ENCODE measurements around the gene EPB41L4B. TPM values are rescaled to one million over a fixed set of nuclear protein-coding genes. Genes with fewer than 3 reads are reported as not detected.
A peak's percentile ranks its signal among the peaks of the same experiment; 100 is the strongest.

The EPB41L4B gene
- total and polyA plus RNA-seq, 2 of the 13 experiments (the other 11 are each of a cell fraction or from before 2014, with no cell fraction given) = 17.6 to 22.1 TPM

- TF ChIP-seq KLF16 (CRISPR knock-in tag; IDR thresholded peaks at IDR 0.05) (peak in 1 of 2 experiments; percentile 9; a peak in 1 of 4 replicates), ZNF788 (CRISPR knock-in tag; IDR thresholded peaks at IDR 0.05; ENCODE audit: borderline replicate concordance) (peak; percentile 47; the same call in 1 of the 2 replicates), NAIF1 (CRISPR knock-in tag; IDR thresholded peaks at IDR 0.05; ENCODE audit: borderline replicate concordance) (no peak), NFRKB (IDR thresholded peaks at IDR 0.05) (no peak), POLR2AphosphoS5 (IDR thresholded peaks at IDR 0.05; ENCODE audit: low read depth, low read length) (no peak), PITX1 (CRISPR knock-in tag; IDR thresholded peaks at IDR 0.05) (0 out of 2 replicates have a peak, but pooled peaks have one; percentile 16), RCOR2 (CRISPR knock-in tag; IDR thresholded peaks at IDR 0.05) (0 out of 2 replicates have a peak, but pooled peaks have one; percentile 31), ZNF558 (CRISPR knock-in tag; IDR thresholded peaks at IDR 0.05; ENCODE audit: borderline replicate concordance) (no peak), ZFP90 (CRISPR knock-in tag; IDR thresholded peaks at IDR 0.05; ENCODE audit: borderline replicate concordance) (no peak), MAFG (CRISPR knock-in tag; IDR thresholded peaks at IDR 0.05) (no peak), SKIL (CRISPR knock-in tag; IDR thresholded peaks at IDR 0.05; ENCODE audit: borderline replicate concordance) (peak; percentile 66; the same call in 1 of the 2 replicates), ZNF230 (CRISPR knock-in tag; IDR thresholded peaks at IDR 0.05) (no peak), NFYB (CRISPR knock-in tag; IDR thresholded peaks at IDR 0.05) (no peak), ZNF446 (CRISPR knock-in tag; IDR thresholded peaks at IDR 0.05) (no peak), ZNF451 (CRISPR knock-in tag; IDR thresholded peaks at IDR 0.05) (peak; percentile 70; the same call in 1 of the 2 replicates), ZNF275 (CRISPR knock-in tag; IDR thresholded peaks at IDR 0.05; ENCODE audit: borderline replicate concordance) (no peak), KMT2A (CRISPR knock-in tag; IDR thresholded peaks at IDR 0.05) (no peak), SPEN (CRISPR knock-in tag; IDR thresholded peaks at IDR 0.05; ENCODE audit: low read depth) (peak; percentile 72; the same call in 1 of the 2 replicates), ZNF720 (CRISPR knock-in tag; IDR thresholded peaks at IDR 0.05) (no peak), HOXA3 (CRISPR knock-in tag; IDR thresholded peaks at IDR 0.05) (peak; percentile 74), ZNF264 (CRISPR knock-in tag; IDR thresholded peaks at IDR 0.05) (no peak), ZNF224 (CRISPR knock-in tag; IDR thresholded peaks at IDR 0.05) (no peak), DMAP1 (CRISPR knock-in tag; IDR thresholded peaks at IDR 0.05) (0 out of 2 replicates have a peak, but pooled peaks have one; percentile 26), ZNF577 (CRISPR knock-in tag; IDR thresholded peaks at IDR 0.05; ENCODE audit: borderline replicate concordance, low read depth) (no peak), ESRRA (CRISPR knock-in tag; IDR thresholded peaks at IDR 0.05; ENCODE audit: low read depth) (peak; percentile 82)
- TF ChIP-seq, protein P1, sequence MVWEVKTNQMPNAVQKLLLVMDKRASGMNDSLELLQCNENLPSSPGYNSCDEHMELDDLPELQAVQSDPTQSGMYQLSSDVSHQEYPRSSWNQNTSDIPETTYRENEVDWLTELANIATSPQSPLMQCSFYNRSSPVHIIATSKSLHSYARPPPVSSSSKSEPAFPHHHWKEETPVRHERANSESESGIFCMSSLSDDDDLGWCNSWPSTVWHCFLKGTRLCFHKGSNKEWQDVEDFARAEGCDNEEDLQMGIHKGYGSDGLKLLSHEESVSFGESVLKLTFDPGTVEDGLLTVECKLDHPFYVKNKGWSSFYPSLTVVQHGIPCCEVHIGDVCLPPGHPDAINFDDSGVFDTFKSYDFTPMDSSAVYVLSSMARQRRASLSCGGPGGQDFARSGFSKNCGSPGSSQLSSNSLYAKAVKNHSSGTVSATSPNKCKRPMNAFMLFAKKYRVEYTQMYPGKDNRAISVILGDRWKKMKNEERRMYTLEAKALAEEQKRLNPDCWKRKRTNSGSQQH (CRISPR knock-in tag; IDR thresholded peaks at IDR 0.05; ENCODE audit: low read depth) = no peak
- TF ChIP-seq, protein P2, sequence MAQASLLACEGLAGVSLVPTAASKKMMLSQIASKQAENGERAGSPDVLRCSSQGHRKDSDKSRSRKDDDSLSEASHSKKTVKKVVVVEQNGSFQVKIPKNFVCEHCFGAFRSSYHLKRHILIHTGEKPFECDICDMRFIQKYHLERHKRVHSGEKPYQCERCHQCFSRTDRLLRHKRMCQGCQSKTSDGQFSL (CRISPR knock-in tag; IDR thresholded peaks at IDR 0.05) = no peak
- TF ChIP-seq, protein P3, sequence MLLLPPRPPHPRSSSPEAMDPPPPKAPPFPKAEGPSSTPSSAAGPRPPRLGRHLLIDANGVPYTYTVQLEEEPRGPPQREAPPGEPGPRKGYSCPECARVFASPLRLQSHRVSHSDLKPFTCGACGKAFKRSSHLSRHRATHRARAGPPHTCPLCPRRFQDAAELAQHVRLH (CRISPR knock-in tag; IDR thresholded peaks at IDR 0.05; ENCODE audit: borderline replicate concordance, low read depth) = 0 out of 2 replicates have a peak, but pooled peaks have one; percentile 30
Measured at GRCh38 chr9:109277451-109277850, 43.4 kb downstream of the EPB41L4B start (continued).

All from HepG2 (cell line).